ENCODE measurements around the gene IP6K1. TPM values are rescaled to one million over a fixed set of nuclear protein-coding genes. Genes with fewer than 3 reads are reported as not detected.

The IP6K1 gene
- total RNA-seq, 1 experiment from 2014 or later = 42.2 TPM

DNA sequence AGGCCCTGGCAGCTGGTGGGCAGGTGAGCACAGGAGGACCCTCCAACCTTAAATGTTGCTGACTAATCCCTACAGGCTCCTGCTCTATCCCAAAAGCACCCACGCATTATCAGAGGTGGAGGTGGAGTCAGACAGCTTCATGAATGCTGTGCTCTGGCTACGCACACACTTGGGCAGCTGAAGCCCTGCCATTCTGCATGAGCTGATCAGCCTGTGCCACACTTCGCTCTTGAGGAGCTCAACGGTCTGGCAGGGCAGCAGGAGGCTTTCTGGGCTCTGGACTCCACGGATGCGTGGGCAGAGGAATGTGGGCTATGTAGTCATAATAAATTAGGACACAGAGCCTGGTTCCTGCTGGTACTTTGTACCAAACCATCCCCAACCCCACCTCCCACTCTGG, 103.2 kb downstream of the IP6K1 start:
- Histone ChIP-seq H2AFZ (ENCODE audit: low read length) (no peak overlapping the region), H3K79me1 (ENCODE audit: insufficient read depth, low read depth, low read length, poor library complexity, severe bottlenecking) (no peaks in the 10 kb centered on the region), H3K79me2 (ENCODE audit: insufficient read depth, low read length) (no peaks in the 10 kb centered on the region), H3K27me3 (ENCODE audit: insufficient read depth, low read length) (no peaks in the 10 kb centered on the region), H2BK5ac (ENCODE audit: insufficient read length, low read length) (no peak overlapping the region), H2BK20ac (ENCODE audit: low read depth, low read length, poor library complexity, severe bottlenecking) (no peak overlapping the region), H3T11ph (ENCODE audit: low read length) (no peak overlapping the region), H2BK120ac (ENCODE audit: low read depth, low read length, poor library complexity, severe bottlenecking) (no peak overlapping the region), H3K14ac (ENCODE audit: insufficient read depth, low read length) (no peak overlapping the region), H3K9me3 (ENCODE audit: control insufficient read depth, low read depth, low read length) (no peaks in the 10 kb centered on the region), H3K4me2 (ENCODE audit: insufficient read depth, insufficient read length, low read length) (no peak overlapping the region), H4K5ac (ENCODE audit: insufficient read length, low read depth, low read length) (no peak overlapping the region), H4K91ac (ENCODE audit: insufficient read length, low read depth, low read length) (no peak overlapping the region), H3K4ac (ENCODE audit: low read depth, low read length) (no peak overlapping the region), H2AK5ac (ENCODE audit: insufficient read length, low read length) (no peak overlapping the region), H4K8ac (replicated peaks; ENCODE audit: insufficient read length, low read depth, low read length) (no peak overlapping the region), H3K4me1 (ENCODE audit: insufficient read depth, low read length) (no peaks in the 10 kb centered on the region), H3K23me2 (ENCODE audit: insufficient read length, low read depth, low read length, poor library complexity, severe bottlenecking) (no peaks in the 10 kb centered on the region), H2BK12ac (ENCODE audit: insufficient read length, low read depth, low read length) (no peak overlapping the region), H3K56ac (ENCODE audit: insufficient read length, low read depth, low read length) (no peak overlapping the region), H3K9ac (ENCODE audit: extremely low read depth, insufficient read length, low read length) (no peak overlapping the region), H3K18ac (ENCODE audit: insufficient read length, low read depth, low read length) (no peak overlapping the region), H4K20me1 (ENCODE audit: control insufficient read depth, insufficient read depth, insufficient read length) (no peaks in the 10 kb centered on the region), H2BK15ac (ENCODE audit: low read depth, low read length) (no peak overlapping the region), H3K23ac (ENCODE audit: insufficient read length, low read depth, low read length) (no peak overlapping the region), H3K27ac (ENCODE audit: insufficient read length, low read depth, low read length) (no peak overlapping the region)
- Mint-ChIP-seq H3K27ac (no peak overlapping the region), H3K9me3 (no peaks in the 10 kb centered on the region), H3K36me3 (ENCODE audit: insufficient read depth in 1 of 3, low read depth in 3 of 3) (peaks cover 19 to 53% (median 48%) of the 10 kb centered on the region in 3 experiments; a peak in 6 of 7 replicates), H3K27me3 (ENCODE audit: low read depth) (peaks cover 2% of the 10 kb centered on the region; the same call in 1 of the 2 replicates), H3K4me1 (peaks cover 8 to 13% of the 10 kb centered on the region in 2 experiments), H3K4me3 (no peak overlapping the region)
- no CpG with 5 or more reads among the region's 6 CpGs for WGBS (ENCODE audit: extremely low coverage, insufficient read length, low lambda C conversion rate)
- TF ChIP-seq, protein P1, sequence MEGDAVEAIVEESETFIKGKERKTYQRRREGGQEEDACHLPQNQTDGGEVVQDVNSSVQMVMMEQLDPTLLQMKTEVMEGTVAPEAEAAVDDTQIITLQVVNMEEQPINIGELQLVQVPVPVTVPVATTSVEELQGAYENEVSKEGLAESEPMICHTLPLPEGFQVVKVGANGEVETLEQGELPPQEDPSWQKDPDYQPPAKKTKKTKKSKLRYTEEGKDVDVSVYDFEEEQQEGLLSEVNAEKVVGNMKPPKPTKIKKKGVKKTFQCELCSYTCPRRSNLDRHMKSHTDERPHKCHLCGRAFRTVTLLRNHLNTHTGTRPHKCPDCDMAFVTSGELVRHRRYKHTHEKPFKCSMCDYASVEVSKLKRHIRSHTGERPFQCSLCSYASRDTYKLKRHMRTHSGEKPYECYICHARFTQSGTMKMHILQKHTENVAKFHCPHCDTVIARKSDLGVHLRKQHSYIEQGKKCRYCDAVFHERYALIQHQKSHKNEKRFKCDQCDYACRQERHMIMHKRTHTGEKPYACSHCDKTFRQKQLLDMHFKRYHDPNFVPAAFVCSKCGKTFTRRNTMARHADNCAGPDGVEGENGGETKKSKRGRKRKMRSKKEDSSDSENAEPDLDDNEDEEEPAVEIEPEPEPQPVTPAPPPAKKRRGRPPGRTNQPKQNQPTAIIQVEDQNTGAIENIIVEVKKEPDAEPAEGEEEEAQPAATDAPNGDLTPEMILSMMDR (conservative IDR thresholded peaks at IDR 0.05) = no peak
- DNase-seq = no peak
